ENCODE results near the gene ATL2.

DNA sequence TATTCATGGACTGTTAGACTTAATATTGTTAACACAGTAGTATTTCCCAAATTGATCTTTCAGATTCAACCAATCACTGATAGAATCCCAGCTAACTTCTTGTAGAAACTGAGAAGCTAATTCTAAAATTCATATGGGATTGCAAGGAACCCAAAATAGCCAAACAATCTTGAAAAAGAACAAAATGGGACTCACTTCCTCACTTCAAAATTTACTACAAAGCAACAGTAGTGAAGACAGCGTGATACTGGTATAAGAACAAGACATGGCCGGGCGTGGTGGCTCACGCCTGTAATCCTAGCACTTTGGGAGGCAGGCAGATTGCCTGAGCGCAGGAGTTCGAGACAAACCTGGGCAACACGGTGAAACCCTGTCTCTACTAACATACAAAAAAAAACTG is 46.3 kb downstream of the ATL2 start:
- TF ChIP-seq, protein P1, sequence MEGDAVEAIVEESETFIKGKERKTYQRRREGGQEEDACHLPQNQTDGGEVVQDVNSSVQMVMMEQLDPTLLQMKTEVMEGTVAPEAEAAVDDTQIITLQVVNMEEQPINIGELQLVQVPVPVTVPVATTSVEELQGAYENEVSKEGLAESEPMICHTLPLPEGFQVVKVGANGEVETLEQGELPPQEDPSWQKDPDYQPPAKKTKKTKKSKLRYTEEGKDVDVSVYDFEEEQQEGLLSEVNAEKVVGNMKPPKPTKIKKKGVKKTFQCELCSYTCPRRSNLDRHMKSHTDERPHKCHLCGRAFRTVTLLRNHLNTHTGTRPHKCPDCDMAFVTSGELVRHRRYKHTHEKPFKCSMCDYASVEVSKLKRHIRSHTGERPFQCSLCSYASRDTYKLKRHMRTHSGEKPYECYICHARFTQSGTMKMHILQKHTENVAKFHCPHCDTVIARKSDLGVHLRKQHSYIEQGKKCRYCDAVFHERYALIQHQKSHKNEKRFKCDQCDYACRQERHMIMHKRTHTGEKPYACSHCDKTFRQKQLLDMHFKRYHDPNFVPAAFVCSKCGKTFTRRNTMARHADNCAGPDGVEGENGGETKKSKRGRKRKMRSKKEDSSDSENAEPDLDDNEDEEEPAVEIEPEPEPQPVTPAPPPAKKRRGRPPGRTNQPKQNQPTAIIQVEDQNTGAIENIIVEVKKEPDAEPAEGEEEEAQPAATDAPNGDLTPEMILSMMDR (IDR thresholded peaks at IDR 0.05; ENCODE audit: low read depth, low read length), result no peak
- TF ChIP-seq MAX (IDR thresholded peaks at IDR 0.05; ENCODE audit: low read depth, low read length), result no peak
- TF ChIP-seq POLR2A (IDR thresholded peaks at IDR 0.05; ENCODE audit: extremely low read depth, insufficient read length), result no peak
- TF ChIP-seq MYC (IDR thresholded peaks at IDR 0.05; ENCODE audit: low read depth, low read length), result no peak

All from NB4 (cell line).